IMR-90 (cell line): Measurements from ENCODE around the gene C8B. TPM values are rescaled to one million over a fixed set of nuclear protein-coding genes. Genes with fewer than 3 reads are reported as not detected.

Experiments
- ATAC-seq: fragments of 200-7000 bp; cut with Tn5 transposase; 2 replicates; pipeline ENCODE4 v1.9.1; 2020; ENCODE audit warnings: low read depth, mild to moderate bottlenecking, moderate library complexity
- BruUV-seq: library from RNA; stranded (reverse); fragments of 400-500 nt; replicated peaks from 2 replicates; lab custom pipeline; 2021; lab: Mats Ljungman, UMichigan
- CTCF ChIA-PET: fragments of 300-600 bp; formaldehyde crosslinking; extraction: SDS; loops from one replicate; lab custom pipeline; 2021; ENCODE audit warnings: antibody characterized with exemption; lab: Yijun Ruan, JAX
- POLR2A ChIA-PET: fragments of 300-600 bp; sonication (Branson Sonifier 250); formaldehyde crosslinking; loops from one replicate; lab custom pipeline; 2022; ENCODE audit warnings: antibody characterized with exemption; ENCODE audit not compliant: unreplicated experiment; lab: Charles Lee
- DNase-seq: peaks from one replicate; pipeline ENCODE4 v3.0.0; 2013
- H2AFZ ChIP-seq: replicated peaks from 2 replicates; pipeline ENCODE3; 2013; ENCODE audit warnings: low read length, mild to moderate bottlenecking; ENCODE audit not compliant: poor library complexity
- H2AK5ac ChIP-seq: 2 replicates; pipeline ENCODE4 v1.6.1; 2013; ENCODE audit warnings: low read depth, low read length, inconsistent platforms
- H2AK9ac ChIP-seq: replicated peaks from 2 replicates; pipeline ENCODE3; 2013; ENCODE audit warnings: mild to moderate bottlenecking, low read depth, low read length, moderate library complexity; ENCODE audit not compliant: poor library complexity
- H2BK120ac ChIP-seq: 2 replicates; pipeline ENCODE4 v1.6.1; 2013; ENCODE audit warnings: low read depth, low read length, inconsistent platforms
- H2BK15ac ChIP-seq: 3 replicates; pipeline ENCODE4 v1.6.1; 2013; ENCODE audit warnings: low read depth, low read length, inconsistent platforms
- H2BK20ac ChIP-seq: 2 replicates; pipeline ENCODE4 v1.6.1; 2013; ENCODE audit warnings: low read depth, mild to moderate bottlenecking, inconsistent platforms, low read length, moderate library complexity
- H2BK5ac ChIP-seq: 2 replicates; pipeline ENCODE4 v1.6.1; 2013; ENCODE audit warnings: mild to moderate bottlenecking, low read depth, low read length, inconsistent platforms; ENCODE audit not compliant: poor library complexity, severe bottlenecking
- H3K14ac ChIP-seq: replicated peaks from 2 replicates; pipeline ENCODE4 v1.6.1; 2013; ENCODE audit warnings: low read depth, low read length, inconsistent platforms
- H3K18ac ChIP-seq: 2 replicates; pipeline ENCODE4 v1.6.1; 2013; ENCODE audit warnings: low read depth, low read length, control low read depth
- H3K23ac ChIP-seq: 2 replicates; pipeline ENCODE4 v1.6.1; 2013; ENCODE audit warnings: low read depth, low read length, inconsistent platforms
- H3K27ac ChIP-seq: 2 replicates; pipeline ENCODE4 v1.5.1; 2013; ENCODE audit warnings: mild to moderate bottlenecking, control low read depth, low read length; ENCODE audit not compliant: insufficient read depth
- H3K27me3 ChIP-seq: 2 replicates; pipeline ENCODE4 v1.6.1; 2013; ENCODE audit warnings: low read length; ENCODE audit not compliant: control insufficient read depth, insufficient read depth
- H3K36me3 ChIP-seq: 2 replicates; pipeline ENCODE4 v1.6.1; 2013; ENCODE audit warnings: low read length, mixed read lengths; ENCODE audit not compliant: control insufficient read depth, insufficient read depth
- H3K4ac ChIP-seq: 2 replicates; pipeline ENCODE4 v1.6.1; 2013; ENCODE audit warnings: low read depth, low read length, inconsistent platforms
- H3K4me1 ChIP-seq: 2 replicates; pipeline ENCODE4 v1.6.1; 2013; ENCODE audit warnings: low read length, mixed read lengths; ENCODE audit not compliant: control insufficient read depth, insufficient read depth
- H3K4me2 ChIP-seq: 2 replicates; pipeline ENCODE4 v1.6.1; 2013; ENCODE audit warnings: low read depth, mild to moderate bottlenecking, control low read depth, low read length, moderate library complexity
- H3K4me3 ChIP-seq: 2 replicates; pipeline ENCODE4 v1.5.1; 2013; ENCODE audit warnings: low read depth, mild to moderate bottlenecking, control low read depth, low read length, moderate library complexity; ENCODE audit not compliant: insufficient read depth
- H3K56ac ChIP-seq: 2 replicates; pipeline ENCODE4 v1.6.1; 2013; ENCODE audit warnings: low read length, inconsistent platforms; ENCODE audit not compliant: insufficient read depth; ENCODE audit errors: extremely low read depth
- H3K79me1 ChIP-seq, 2 experiments: 2 replicates each; pipeline ENCODE4 v1.6.1; 2013; ENCODE audit warnings: low read length in 2 of 2, inconsistent platforms in 1 of 2, low read depth in 1 of 2
- H3K9ac ChIP-seq: 2 replicates; pipeline ENCODE4 v1.6.1; 2013; ENCODE audit warnings: low read depth, low read length, control low read depth
- H3K9me1 ChIP-seq: 2 replicates; pipeline ENCODE4 v1.6.1; 2013; ENCODE audit warnings: low read length, inconsistent platforms; ENCODE audit not compliant: insufficient read depth
- H3K9me3 ChIP-seq: 2 replicates; pipeline ENCODE4 v1.6.1; 2013; ENCODE audit warnings: low read length; ENCODE audit not compliant: control insufficient read depth, insufficient read depth
- H4K20me1 ChIP-seq: 2 replicates; pipeline ENCODE4 v1.6.1; 2013; ENCODE audit warnings: low read length, inconsistent platforms; ENCODE audit not compliant: insufficient read depth
- H4K5ac ChIP-seq: 2 replicates; pipeline ENCODE4 v1.6.1; 2013; ENCODE audit warnings: mild to moderate bottlenecking, low read depth, low read length, control low read depth
- H4K8ac ChIP-seq, 2 experiments: 2 replicates each; pipeline ENCODE4 v1.6.1; 2013; ENCODE audit warnings: low read depth in 2 of 2, low read length in 2 of 2, control low read depth in 1 of 2, inconsistent platforms in 1 of 2
- H4K91ac ChIP-seq: 2 replicates; pipeline ENCODE4 v1.6.1; 2013; ENCODE audit warnings: low read depth, low read length, inconsistent platforms; ENCODE audit not compliant: insufficient read depth
- BHLHE40 ChIP-seq: fragments of 150-350 bp; IDR thresholded peaks from 2 replicates; pipeline ENCODE4 v1.6.1; 2016; ENCODE audit warnings: mild to moderate bottlenecking, low read depth, low read length
- CEBPB ChIP-seq: IDR thresholded peaks from 2 replicates; pipeline ENCODE4 v1.6.1; 2012; ENCODE audit warnings: low read depth, low read length, improper control_type of control experiment
- CHD1 ChIP-seq: IDR thresholded peaks from 2 replicates; pipeline ENCODE4 v1.6.1; 2012; ENCODE audit warnings: low read depth, low read length, improper control_type of control experiment
- ELK1 ChIP-seq: fragments of 150-350 bp; IDR thresholded peaks from 2 replicates; pipeline ENCODE4 v1.6.1; 2016; ENCODE audit warnings: low read depth, mild to moderate bottlenecking, low read length, moderate library complexity, borderline replicate concordance
- FOS ChIP-seq: fragments of 150-350 bp; IDR thresholded peaks from 2 replicates; pipeline ENCODE4 v1.6.1; 2016; ENCODE audit warnings: low read depth, low read length
- MAFK ChIP-seq: IDR thresholded peaks from 2 replicates; pipeline ENCODE4 v1.6.1; 2012; ENCODE audit warnings: low read depth, low read length, improper control_type of control experiment
- MXI1 ChIP-seq: IDR thresholded peaks from 2 replicates; pipeline ENCODE4 v1.6.1; 2012; ENCODE audit warnings: low read depth, mild to moderate bottlenecking, low read length, moderate library complexity, borderline replicate concordance
- NFE2L2 ChIP-seq: fragments of 150-350 bp; IDR thresholded peaks from 2 replicates; pipeline ENCODE4 v1.6.1; 2016; ENCODE audit warnings: low read depth, mild to moderate bottlenecking, low read length
- POLR2A ChIP-seq: IDR thresholded peaks from 2 replicates; pipeline ENCODE4 v1.6.1; 2012; ENCODE audit warnings: mild to moderate bottlenecking, low read depth, low read length
- RAD21 ChIP-seq: IDR thresholded peaks from 2 replicates; pipeline ENCODE4 v1.6.1; 2012; ENCODE audit warnings: low read length, improper control_type of control experiment
- RFX5 ChIP-seq: IDR thresholded peaks from 2 replicates; pipeline ENCODE4 v1.8.0; 2012; ENCODE audit warnings: low read depth, mild to moderate bottlenecking, low read length, moderate library complexity
- SMC3 ChIP-seq: fragments of 150-350 bp; IDR thresholded peaks from 2 replicates; pipeline ENCODE4 v1.6.1; 2016; ENCODE audit warnings: low read depth, mild to moderate bottlenecking, antibody characterized with exemption, low read length, moderate library complexity
- WGBS, 2 experiments: methylation state at CpG; one replicate each; pipeline versions ENCODE4 v1.1.5 to v1.1.7; 2013; ENCODE audit warnings: missing lambda C conversion rate in 2 of 2; ENCODE audit not compliant: insufficient read length in 1 of 2; ENCODE audit errors: extremely low coverage in 2 of 2; 5-methylcytosine and 5-hydroxymethylcytosine counted together
- dilution Hi-C: fragments of 300-500 bp; cut with HindIII; formaldehyde crosslinking; loops from one replicate; pipeline ENCODE4 v1.14.3; 2018; ENCODE audit warnings: low sequenced_read_pairs; ENCODE audit not compliant: unreplicated experiment
- in situ Hi-C: fragments of 300-500 bp; cut with MboI; formaldehyde crosslinking; loops from 3 replicates; pipeline ENCODE4 v1.14.3; 2019; ENCODE audit warnings: low sequenced_read_pairs, inconsistent platforms, mixed read lengths
- intact Hi-C: fragments of 100-400 bp; cut with micrococcal nuclease; formaldehyde crosslinking; loops from 2 replicates; pipeline ENCODE4 v1.10.0; 2022
- polyA plus RNA-seq, 3 experiments: library from polyadenylated mRNA; depleted of rRNA; stranded (reverse); fragments of >200 nt; gene quantifications; 2 replicates each; pipeline ENCODE4 v1.2.3, GENCODE V29; 2012; ENCODE audit warnings: low replicate concordance in 1 of 3
- total RNA-seq: library from RNA; depleted of rRNA; stranded (reverse); fragments of >200 nt; gene quantifications from 2 replicates; pipeline ENCODE4 v1.2.3, GENCODE V29; 2012

Gene C8B
- total and polyA plus RNA-seq, 2 of the 4 experiments (the other 2 are of a cell fraction) = not detected

GRCh38 chr1:56977910-56978309 is 12.1 kb upstream of the C8B start:
- WGBS, 2 experiments = no CpG with 5 or more reads among the region's 4 CpGs
- no peak overlapping the region for H4K5ac ChIP-seq
- no peak overlapping the region for H3K18ac ChIP-seq
- ChIA-PET POLR2A (no interaction called here), CTCF (no interaction called here)
- no peak overlapping the region for H2AFZ ChIP-seq
- TF ChIP-seq SMC3 (no peak), CEBPB (no peak), ELK1 (no peak), FOS (no peak), RFX5 (no peak), NFE2L2 (no peak), MAFK (no peak), POLR2A (no peak), BHLHE40 (no peak), CHD1 (no peak), RAD21 (no peak), MXI1 (no peak)
- intact Hi-C loops = no loop called here
- dilution Hi-C loops = no loop called here
- H4K8ac ChIP-seq = no peak overlapping the region
- no peak overlapping the region for H2BK120ac ChIP-seq
- peaks cover 9% of the 10 kb centered on the region for H3K27me3 ChIP-seq
- H3K4me2 ChIP-seq = no peak overlapping the region
- H2AK5ac ChIP-seq = no peak overlapping the region
- H4K20me1 ChIP-seq = no peaks in the 10 kb centered on the region
- no peak overlapping the region for H3K14ac ChIP-seq
- no peak overlapping the region for H2BK5ac ChIP-seq
- in situ Hi-C loops = no loop called here
- BruUV-seq = no TSS peak
- no peaks in the 10 kb centered on the region for H3K9me3 ChIP-seq
- no peak overlapping the region for H2AK9ac ChIP-seq
- no peaks in the 10 kb centered on the region for H3K9me1 ChIP-seq
- no peaks in the 10 kb centered on the region for H3K79me1 ChIP-seq
- H3K9ac ChIP-seq = no peak overlapping the region
- no peak overlapping the region for H2BK15ac ChIP-seq
- DNase-seq = no peak
- no peak for ATAC-seq
- H3K27ac ChIP-seq = no peak overlapping the region
- H3K36me3 ChIP-seq = no peaks in the 10 kb centered on the region
- H3K4ac ChIP-seq = no peak overlapping the region
- no peak overlapping the region for H2BK20ac ChIP-seq
- no peak overlapping the region for H3K23ac ChIP-seq
- H3K56ac ChIP-seq = no peak overlapping the region
- no peaks in the 10 kb centered on the region for H3K4me1 ChIP-seq
- no peak overlapping the region for H3K4me3 ChIP-seq
- H4K91ac ChIP-seq = no peak overlapping the region
